GM23248 (cell line): Measurements from ENCODE around the gene GGT5.
"Not testable (repeated sequence)": the region's sequence is repeated elsewhere in the genome, so short reads cannot be mapped to it uniquely, and the experiment has no call there.

Experiments used
- EZH2 ChIP-seq: fragments of 200-600 bp; sonication (generic); IDR thresholded peaks from 2 replicates; pipeline ENCODE4 v1.6.1; 2018; ENCODE audit warnings: antibody characterized with exemption, mild to moderate bottlenecking; ENCODE audit not compliant: insufficient read depth, poor library complexity, severe bottlenecking
- EZH2phosphoT487 ChIP-seq: fragments of 200-600 bp; sonication (generic); IDR thresholded peaks from 2 replicates; pipeline ENCODE4 v1.6.1; 2018; ENCODE audit warnings: antibody characterized with exemption, moderate library complexity, mild to moderate bottlenecking, low read depth; ENCODE audit not compliant: insufficient read depth

- TF ChIP-seq EZH2, EZH2phosphoT487: not testable (repeated sequence)
Measured at GRCh38 chr22:24211716-24212115, 33.2 kb downstream of the GGT5 start.
